T-helper 1 cell (primary cell): Measurements from ENCODE around the gene GALNT2.

Source experiments
- DNase-seq, 5 donors: peaks; one replicate each; pipeline ENCODE4 v3.0.0-alpha.2; 2012 to 2020

The GALNT2 gene

DNA sequence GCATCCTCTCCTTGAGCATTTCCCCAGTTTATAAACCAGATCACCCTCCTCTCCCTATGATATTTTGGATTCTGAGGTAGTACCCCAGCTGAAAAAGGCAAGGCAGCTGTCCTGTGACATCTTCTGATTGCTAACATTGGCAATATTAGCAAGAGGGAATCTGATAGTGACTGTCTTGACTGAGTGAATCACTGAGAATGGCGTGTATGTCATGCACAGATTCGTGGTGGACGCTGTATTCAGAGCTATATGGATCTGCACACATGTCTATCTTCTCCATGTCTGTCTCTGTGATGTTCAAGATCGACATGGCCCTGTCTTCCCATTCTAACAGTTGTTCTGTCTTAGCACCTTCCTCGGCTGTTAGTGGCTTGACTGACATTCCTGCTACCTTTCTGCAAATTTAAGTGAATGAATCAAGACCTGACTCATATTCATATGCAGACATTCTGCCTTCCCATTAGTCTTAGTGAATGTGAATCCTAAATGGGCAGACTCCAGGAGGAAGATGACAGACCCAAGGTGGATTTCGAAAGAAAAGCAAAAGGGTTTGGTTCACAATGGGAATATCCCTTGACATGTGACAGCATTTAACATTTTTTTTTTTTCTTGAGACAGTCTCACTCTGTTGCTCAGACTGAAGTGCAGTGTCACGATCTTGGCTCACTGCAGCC is 261.4 kb downstream of the GALNT2 start:
- no peak for DNase-seq

DNA sequence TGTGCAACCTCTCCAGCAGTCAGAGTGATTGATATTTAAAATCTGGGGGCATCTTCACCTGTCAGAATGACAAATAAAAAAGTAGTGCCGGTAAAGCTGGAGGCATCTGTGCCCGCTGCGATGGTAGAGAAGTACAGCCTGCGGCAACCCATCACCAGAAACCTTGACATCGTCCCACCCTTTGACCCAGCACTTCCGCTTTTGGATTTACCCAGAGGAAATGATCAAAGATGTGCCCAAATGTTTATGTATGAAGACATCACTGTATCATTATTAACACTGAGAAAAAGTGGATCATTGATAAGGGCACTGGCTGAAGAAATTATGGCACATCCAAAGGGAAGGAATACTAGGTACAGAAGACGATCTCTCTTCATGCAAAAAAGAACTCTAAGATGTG is 263.1 kb downstream of the GALNT2 start:
- no peak for DNase-seq
